AG10803 (cell line): ENCODE results near the gene URGCP.

Source experiments
- DNase-seq: peaks from one replicate; pipeline ENCODE4 v3.0.0; 2010; ENCODE audit warnings: low read depth
- H3K4me3 ChIP-seq: 2 replicates; pipeline ENCODE4 v1.5.1; 2011; ENCODE audit warnings: mild to moderate bottlenecking, low read length, control low read depth
- TF ChIP-seq, protein P1 (sequence below): conservative IDR thresholded peaks from 2 replicates; pipeline ENCODE4 v1.5.1; 2011; ENCODE audit warnings: mild to moderate bottlenecking, low read length, control low read depth, inconsistent platforms

The URGCP gene

DNA sequence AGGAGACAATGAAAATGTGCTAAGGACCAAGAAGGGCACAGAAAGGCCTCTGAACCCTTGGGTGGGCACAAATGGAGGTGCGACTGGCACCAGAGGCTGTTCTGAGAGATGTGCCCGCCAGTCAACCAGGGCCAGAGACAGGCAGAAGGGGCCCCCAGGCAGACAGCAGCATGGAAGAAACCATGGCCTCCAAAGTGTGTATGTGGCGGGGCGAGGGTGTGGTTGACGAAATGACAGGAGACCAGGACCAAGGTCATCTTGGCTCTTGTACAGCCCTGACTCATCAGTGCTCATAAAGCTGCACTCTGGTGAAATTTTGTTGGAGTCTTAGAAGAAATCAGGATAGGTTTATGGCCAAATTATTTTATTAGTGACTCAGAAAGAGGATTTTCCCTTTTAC is 33.1 kb downstream of the URGCP start:
- peak; percentile 86 for DNase-seq
- no peak overlapping the region for H3K4me3 ChIP-seq
- TF ChIP-seq, protein P1, sequence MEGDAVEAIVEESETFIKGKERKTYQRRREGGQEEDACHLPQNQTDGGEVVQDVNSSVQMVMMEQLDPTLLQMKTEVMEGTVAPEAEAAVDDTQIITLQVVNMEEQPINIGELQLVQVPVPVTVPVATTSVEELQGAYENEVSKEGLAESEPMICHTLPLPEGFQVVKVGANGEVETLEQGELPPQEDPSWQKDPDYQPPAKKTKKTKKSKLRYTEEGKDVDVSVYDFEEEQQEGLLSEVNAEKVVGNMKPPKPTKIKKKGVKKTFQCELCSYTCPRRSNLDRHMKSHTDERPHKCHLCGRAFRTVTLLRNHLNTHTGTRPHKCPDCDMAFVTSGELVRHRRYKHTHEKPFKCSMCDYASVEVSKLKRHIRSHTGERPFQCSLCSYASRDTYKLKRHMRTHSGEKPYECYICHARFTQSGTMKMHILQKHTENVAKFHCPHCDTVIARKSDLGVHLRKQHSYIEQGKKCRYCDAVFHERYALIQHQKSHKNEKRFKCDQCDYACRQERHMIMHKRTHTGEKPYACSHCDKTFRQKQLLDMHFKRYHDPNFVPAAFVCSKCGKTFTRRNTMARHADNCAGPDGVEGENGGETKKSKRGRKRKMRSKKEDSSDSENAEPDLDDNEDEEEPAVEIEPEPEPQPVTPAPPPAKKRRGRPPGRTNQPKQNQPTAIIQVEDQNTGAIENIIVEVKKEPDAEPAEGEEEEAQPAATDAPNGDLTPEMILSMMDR = no peak

DNA sequence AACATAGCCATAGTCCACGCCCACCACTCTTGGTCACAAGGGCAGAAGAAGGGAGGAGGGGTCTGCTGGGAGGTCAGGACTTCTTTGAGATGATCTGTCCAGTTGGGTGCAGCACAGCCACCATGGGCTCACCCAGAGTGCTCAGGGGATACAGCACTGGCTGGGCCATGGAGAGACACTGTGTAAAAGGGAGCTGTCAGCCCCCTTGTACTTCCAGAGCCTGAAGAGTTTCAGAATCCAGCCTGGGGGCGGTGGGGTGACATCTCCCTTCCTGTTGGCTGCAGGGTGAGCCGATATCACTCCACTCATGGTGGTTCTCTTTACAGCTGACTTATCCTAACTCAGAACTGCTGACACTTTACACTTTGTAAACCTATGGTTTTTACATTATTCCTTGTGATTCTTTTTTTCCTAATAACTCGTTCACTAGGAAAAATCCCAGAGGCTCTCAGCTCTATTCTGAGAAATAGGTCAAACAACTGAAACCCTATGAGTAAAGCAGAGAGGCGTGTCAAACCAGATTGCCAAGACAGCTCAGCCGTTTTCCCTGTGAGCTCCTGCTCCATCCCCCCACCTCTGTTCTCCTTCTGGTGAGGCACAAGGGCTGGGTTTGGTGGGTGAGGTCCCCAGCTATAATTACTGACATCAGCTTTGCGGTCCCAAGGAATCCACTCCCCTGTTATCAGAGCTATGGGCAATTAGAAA is 33.8 kb downstream of the URGCP start:
- H3K4me3 ChIP-seq = no peak overlapping the region
- TF ChIP-seq, protein P1 = no peak
- peak; percentile 73 for DNase-seq

DNA sequence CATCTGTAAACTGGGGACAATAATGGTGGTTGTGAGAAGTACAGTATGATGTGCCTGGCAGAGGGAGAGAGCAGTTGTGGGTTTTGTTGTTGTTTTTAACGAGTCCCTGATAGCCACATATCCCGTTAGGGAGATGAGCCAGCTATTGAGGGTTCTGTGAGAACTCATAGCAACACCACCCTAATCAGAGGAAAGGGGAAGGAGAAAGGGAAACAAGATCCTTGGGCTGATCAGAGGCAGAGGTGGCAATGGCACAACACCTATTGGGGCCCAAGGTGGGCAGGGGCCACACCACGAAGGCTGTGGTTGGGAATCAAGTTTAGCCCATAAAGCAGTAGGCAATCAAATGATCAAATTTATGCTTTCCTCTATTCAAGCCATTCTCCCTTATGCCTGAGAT is 35.3 kb downstream of the URGCP start:
- DNase-seq = no peak
- no peak overlapping the region for H3K4me3 ChIP-seq
- TF ChIP-seq, protein P1 = no peak

DNA sequence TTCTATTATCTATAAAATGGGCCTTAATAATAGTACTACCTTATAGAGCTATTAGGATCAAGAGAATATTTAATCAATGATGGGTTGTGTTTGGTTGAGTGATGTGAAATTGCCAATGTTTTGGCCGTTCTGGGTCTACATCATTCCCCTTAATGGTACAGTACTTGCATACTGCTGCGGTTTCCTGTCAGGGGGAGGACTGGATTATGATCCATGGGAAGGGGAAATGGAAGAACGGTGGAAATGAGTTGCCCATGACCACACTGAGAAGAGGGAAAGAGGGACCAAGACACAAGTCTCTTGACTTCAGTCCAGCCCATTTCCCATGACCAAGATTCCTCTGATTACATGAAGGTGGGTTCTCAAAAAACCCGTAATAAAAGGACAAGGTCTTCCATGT is 36.1 kb downstream of the URGCP start:
- TF ChIP-seq, protein P1 = no peak
- H3K4me3 ChIP-seq = peak overlapping the region; percentile 85
- DNase-seq = no peak

DNA sequence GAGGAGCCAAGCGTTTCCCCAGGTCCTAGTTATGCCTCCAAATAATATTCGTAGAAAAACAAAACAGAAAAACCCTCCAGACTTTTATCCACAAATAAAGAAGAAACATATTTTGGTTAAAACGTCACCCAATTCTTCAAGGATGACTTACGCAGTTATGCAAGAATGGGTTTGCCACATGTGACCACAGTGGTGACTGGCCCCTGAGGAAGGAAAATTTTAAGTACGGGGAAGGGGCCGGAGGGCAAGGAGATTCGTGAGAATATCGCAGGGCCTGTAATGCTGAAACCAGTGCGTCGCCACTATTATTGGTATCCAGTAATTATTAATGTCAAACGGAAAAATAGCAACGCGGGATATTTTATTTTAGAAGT is 36.5 kb downstream of the URGCP start:
- peak; percentile 96 for DNase-seq
- TF ChIP-seq, protein P1 = no peak
- peak overlapping the region; percentile 85 for H3K4me3 ChIP-seq

DNA sequence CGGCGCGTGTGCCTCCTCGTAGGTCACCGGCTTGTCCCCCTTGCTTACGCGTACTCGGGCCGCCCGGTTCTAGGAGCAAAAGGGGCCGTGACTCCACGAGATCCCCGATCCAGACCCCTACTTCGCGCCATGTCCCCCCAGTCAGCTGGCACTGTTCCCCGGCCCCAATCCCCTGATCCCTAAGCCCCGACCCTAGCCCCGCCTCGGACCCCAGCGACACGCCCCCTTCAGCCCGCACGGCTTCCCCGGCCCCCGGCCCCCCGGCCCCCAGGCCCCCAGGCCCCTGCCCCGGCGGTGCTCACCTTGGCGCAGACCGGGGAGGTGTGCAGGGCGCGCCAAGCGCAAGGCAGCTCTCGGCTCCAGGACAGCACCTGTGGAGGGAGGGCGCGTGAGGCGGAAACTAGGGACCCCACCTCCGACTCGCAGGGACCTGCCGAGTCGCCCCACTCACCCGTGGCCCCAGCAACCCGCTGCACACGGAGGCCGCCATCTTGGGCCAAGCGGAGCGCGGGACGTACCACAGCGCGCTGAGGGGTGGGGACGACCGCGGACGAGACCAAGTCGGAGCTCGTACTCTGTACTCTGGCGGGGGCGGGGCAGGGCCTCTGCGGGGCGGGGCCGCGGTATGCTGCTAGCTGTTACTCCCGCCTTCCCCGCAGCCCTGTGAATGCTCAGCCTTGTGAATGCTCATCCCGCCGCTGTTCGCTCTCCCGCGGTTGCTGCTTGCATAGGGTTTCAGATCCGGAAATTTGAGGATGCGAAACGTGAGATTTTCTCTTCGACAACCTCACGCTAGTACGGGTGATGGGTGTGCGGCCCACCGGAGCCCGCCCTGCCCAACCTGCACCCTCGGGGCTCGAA is 37.2 kb downstream of the URGCP start, which contains the start of gene MRPS24:
Gene MRPS24 (minus strand): TSS at position 512 of the 861 bp plus-strand sequence. CDS start 22 bp downstream, at position 490.
- DNase-seq = peak; percentile 97
- TF ChIP-seq, protein P1 = no peak
- peak within 1 kb of the TSS; percentile 85 for H3K4me3 ChIP-seq

DNA sequence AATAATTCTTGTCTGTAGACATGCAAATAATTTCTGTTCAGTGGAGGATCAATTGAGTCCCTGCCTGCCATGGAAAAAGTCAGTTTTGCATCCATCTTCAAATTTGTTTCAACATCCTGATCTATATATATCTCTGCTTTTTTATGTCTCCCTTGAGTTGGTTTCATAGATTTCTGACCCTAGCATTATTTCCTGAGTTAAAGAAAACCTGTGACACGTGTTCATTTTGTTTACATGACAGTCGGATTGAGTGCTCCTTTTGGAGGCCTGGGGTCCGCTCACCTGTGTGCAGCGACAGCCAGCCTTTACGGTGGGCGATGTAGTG is 37.8 kb downstream of the URGCP start:
- H3K4me3 ChIP-seq = peak overlapping the region; percentile 85
- DNase-seq = no peak
- TF ChIP-seq, protein P1 = no peak
